GM19238 (cell line): ENCODE results near the gene STRN4.

Experiments used
- DNase-seq: peaks from one replicate; pipeline ENCODE4 v3.0.0; 2011; ENCODE audit warnings: low spot score; ENCODE audit not compliant: insufficient read length

STRN4 gene

GRCh38 chr19:46745030-46745429 is 1.2 kb downstream of the STRN4 start:
- no peak for DNase-seq

DNA sequence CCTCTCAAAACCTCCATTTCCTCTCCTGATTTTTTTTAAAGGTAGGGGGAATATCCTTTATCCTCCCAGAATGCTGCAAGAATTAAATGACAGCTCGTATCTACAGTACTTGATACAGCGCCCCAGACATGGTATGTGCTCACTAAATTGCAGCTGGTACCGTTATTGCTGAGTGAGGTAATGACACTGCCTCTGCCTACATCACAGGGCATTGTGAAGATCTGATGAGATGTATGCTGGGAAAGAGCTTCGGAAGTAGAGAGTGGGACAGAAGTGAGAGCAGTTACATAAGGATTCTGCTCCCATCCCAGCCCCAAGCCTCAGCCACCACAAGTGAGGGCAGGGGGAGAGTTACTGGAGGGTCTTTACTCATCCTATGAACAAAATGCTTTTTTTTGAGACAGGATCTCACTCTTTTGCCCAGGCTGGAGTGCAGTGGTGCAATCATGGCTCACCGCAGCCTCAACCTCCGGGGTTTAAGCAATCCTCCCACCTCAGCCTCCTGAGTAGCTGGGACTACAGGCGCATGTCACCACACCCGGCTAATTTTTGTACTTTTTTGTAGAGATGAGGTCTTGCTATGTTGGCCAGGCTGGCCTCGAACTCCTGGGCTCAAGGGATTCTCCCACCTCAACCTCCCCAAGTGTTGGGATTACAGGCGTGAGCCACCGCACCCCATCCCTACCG is 2.1 kb downstream of the STRN4 start:
- no peak for DNase-seq

DNA sequence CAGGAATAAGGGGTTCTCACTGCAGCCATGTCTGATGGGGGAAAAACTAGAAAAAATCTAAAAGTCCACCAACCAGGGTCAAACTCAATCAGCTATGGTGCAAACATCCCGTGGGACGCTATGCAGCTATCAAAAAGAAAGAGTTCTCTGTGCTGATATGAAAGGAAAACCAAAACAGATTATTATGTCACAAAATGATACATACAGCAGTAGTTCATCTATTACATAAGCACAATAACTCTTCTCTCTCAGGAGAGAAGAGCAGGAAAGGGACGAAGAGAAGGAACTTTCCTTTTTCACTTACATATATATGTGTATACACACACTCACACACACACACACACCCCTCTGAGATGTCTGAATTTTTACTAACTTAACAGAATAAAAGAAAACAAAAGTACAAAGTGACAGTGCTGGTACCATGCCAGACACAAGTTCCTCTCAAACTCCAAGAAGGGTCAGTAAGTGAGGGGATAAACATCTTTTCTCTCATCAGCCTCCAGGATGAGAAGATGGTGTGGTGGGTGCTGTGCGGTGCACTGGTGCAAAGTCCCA is 3.2 kb downstream of the STRN4 start:
- DNase-seq = no peak

- DNase-seq = no peak
Observed at GRCh38 chr19:46741447-46741846, 4.8 kb downstream of the STRN4 start.

DNA sequence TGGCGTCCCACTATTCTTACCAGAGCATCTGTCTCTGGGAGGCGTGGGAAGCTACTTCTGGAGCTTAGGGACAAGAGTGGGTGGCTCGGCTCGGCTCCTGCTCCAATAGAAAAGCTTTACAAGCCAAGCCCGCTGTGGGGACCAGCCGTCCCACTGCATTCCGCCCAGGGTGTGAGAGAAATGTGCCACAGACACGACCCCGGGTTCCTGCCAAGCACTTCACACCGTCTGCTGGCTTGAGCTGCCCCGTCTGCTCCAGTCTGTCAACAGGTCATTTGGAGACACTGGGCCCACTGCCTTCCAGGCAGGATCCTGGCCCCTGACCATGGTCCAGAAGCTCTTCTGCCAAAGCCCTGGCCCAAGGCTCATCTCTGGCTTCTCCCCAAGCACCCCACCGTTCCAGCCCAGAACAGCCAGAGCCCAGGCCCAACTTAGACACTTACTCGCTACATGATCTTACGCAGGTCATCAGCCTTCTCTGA is 6.9 kb downstream of the STRN4 start:
- DNase-seq = no peak

DNA sequence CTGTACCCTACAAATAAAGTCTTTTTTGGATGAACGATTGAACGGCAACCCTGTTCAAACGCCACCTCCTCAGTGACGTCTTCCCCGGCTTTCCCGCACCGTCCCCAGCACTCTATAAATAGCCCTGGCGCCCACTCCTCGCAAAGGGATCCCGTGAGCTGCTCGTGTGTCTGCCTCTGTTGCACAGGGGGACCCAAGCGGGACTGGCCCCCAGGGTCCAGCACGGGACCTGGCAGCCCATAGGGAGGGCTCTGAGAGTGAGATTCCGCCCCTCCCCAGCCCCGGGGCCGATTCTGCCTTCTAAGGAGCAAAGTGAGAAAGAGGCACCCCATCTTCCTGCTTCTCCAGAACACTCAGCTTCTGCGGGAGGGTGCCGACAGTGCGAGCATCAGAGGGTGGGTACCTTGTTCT is 8.5 kb downstream of the STRN4 start:
- DNase-seq = no peak

DNA sequence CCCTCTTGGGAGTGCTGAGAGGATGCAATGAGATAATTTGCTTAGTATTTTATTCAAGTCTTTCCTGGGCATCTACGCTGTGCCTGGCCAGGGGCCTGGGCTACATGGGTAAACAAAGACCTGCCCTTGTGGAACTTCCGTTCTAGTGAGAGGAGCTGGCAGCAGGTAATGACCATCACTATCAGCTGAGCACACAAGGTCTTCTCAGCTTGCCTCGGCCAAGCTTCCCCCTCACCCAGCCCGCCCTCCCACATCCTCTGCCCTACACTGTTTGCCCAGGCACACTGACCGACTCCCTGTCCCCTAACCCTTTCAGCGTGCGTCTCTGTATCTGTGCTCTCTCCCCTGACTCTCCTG is 9.0 kb downstream of the STRN4 start:
- no peak for DNase-seq

DNA sequence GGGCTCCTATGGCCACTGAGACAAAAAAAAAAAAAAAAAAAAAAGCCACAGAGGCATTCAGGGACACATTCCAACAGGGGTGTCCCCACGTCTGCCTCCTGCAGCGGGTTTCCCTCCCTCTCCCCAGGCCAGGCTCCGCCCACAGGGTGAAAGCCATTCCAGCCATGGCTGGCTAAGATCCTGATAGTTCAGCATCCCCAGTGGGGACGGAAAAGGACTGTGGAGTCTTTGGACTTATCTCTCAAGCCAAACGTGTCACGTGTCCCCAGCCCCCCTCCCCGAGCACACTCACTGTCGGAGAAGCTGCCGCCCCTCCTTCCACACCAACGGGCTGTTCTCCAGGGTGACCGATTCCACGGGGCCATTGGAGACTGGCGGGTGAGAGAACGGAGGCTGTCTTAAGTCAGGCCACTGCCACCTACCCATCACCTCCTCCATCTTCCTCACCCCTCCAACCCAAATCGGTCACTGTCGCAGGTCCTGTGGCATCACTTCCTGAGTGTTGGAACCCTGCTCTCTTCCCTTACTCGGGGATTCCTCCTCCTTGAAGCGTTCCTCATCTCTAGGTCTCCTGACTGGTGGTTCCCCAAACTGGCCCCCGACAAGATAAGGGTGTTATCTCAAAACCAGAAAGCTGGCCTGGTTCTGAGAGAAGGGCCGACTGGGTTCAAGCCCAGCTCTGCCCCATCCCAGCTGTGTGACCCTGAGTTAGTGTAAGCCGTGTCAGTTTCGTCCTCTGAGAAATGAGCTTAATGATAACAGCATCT is 9.5 kb downstream of the STRN4 start:
- DNase-seq = no peak

DNA sequence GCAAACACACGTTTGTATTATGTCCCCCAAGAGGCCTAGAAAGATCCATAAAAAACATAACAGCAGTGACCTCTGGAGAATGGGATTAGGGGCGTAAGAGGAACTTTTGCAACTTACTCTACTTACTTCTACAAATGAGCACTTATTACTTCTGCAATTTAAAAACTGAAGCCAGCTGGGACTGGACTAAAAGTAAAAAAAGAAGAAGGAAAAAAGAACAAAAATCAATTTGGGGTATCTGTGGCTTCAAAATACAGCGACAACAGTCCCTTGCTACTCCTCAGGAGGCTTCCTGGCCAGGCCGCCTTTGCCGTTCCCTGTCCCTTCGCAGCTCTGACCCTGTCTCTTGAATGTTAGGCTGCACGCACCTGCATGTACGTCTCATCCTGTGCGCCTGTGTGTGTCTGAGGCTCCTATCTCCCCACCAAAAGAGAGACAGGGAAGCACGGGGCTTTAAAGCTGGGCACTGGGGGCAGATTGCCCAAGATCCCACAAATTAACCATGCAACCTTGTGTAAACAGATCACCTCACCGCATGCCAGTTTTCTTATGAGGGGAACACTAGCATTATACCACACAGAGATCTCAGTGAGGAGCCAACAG is 12.5 kb downstream of the STRN4 start:
- DNase-seq = no peak

DNA sequence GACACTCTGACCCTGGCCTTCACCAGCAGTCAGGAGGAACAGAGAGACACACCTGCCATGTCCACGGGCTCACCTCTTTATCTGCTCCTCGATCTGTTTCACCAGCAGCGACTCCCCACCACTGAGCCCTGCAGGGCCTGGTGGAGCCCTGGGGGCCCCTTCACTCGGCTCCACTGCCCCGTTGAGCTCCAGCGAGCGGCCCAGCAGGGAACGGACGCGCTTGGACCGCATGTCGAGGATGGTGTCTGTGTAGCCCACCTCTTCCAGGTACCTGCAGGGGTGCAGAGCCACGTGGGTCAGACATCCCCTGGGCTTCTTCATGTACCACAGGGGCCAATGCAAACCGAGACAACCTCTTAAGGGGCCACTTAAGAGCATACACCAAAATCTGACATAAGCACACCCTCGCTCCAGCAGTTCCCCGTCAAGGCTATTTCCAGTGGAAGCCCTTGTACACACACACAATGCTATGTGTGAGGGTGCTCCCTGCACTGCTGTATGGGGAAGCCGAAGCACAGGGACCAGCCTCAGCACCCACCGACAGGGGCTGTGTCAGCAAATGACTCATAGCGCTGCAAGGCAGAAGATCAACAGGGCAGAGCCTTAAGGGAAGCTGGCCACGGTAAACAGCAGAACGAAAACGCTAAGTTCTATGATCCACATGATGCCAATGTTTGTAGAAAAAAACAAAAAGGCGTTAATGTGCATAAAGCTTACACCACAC is 13.1 kb downstream of the STRN4 start:
- no peak for DNase-seq

DNA sequence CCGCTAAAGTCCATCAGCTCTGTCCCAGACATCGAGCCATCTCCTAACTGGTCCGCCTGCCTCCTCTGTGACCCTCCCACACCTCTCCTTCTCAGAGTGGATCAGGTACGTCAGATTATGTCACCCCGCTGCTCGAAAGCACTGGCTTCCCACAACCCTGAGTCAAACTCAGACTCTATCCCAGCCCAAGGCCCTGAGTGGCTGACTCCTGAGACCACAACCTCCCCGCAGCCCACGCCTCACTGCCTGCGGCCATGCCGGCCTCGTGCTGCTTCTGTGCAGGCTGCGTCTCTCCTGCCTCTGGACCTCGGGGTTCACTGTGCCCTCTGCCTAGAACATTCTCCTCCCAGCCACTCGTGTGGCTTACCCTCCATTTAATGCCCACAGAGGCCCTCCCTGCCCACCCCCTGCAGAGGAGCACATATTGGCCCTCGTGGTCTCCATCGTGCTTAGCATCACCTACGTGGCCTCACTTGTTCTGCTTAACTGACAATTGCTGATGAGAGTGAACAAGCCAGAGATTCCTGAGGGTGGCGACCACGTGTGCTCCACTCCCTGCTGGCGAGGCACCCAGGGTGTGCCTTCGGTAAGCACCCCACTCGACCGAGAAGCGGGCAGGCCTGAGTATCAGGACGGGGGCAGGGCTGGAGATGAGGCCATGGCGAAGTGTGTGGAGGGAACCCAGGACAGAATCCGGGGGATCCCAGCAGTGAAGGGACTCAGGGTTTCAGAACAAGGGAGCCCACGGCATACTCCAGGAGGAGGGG is 13.9 kb downstream of the STRN4 start:
- DNase-seq = no peak

DNA sequence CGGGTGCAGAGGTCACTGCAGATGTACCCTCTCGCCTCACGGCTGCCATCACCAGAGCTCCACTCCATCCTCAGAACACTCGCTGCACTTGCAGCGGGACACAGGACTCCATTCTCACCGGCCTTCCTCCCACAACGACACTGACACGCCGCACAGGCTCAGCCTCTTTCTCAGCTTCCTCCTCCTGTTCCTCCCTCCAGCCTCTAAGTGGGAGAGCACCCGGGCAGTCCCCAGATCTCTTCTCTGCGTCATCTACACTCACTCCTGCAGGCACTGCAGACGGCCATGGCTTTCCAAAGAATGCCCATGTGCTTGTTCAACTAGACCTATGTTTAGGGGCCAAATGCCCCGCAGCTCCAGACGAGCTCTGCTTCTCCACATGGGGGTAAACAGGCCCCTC is 14.7 kb downstream of the STRN4 start:
- DNase-seq = no peak

- DNase-seq = no peak
Observed at GRCh38 chr19:46731007-46731501, 15.2 kb downstream of the STRN4 start.

- no peak for DNase-seq
Observed at GRCh38 chr19:46730595-46730994, 15.7 kb downstream of the STRN4 start.

DNA sequence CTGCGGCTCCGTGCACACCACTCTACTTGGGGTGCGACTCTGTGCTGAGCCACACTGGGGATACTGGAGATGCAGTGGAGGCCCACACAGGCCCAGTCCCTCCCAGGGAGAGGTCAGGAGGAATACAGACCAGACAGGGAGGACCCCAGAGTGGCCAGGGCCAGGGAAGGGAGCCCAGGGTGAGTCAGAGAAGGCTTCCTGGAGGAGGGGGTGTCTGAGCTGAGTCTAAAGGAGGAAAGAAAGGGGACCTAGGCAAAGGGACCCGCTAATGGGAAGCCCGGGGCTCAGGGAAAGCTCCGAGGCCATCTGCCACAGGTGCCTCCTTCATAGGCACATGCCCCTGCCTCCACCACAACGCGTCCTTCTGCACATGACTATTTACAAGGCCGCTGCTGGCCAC is 16.1 kb downstream of the STRN4 start:
- no peak for DNase-seq

DNA sequence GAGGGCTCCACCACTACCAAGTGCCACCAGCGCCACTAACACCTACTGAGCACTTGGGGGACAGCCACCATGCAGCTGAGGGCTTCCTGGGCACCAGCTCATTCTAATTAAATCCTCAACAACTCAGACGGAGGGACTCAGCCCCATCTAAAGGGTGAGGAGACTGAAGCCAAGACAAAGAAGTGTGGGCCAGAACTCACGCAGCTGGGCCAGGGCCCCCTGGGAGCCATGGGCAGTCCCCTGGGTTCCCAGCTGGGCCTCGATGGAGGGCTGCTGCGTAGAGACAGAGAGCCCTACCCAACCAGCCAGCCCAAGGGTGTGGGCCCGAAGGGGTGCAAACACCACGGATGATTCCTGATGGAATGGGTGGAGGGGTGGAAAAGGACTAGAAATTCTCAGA is 16.6 kb downstream of the STRN4 start:
- no peak for DNase-seq

- DNase-seq = peak; percentile 93
Observed at GRCh38 chr19:46728693-46729339, 17.4 kb downstream of the STRN4 start.

DNA sequence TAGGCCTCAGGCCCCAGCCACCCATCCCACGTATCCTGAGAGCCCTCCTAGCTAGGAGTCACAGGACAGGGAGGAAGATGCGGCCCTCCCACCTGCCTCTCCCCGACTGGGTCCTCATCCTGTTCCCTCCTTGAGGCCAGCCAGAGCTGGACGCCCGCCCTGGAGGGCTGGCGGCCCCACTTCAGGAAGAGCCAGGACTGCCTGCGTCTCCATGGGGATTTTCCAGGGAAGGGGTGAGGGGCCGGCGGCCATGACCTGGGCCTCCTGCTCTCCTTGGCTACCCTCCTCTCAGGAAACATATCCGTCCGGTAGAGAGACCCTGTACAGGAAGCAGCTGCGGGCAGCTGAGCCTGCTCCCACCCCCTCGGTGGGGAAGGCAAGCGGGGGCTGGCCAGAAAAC is 18.0 kb downstream of the STRN4 start:
- DNase-seq = no peak

DNA sequence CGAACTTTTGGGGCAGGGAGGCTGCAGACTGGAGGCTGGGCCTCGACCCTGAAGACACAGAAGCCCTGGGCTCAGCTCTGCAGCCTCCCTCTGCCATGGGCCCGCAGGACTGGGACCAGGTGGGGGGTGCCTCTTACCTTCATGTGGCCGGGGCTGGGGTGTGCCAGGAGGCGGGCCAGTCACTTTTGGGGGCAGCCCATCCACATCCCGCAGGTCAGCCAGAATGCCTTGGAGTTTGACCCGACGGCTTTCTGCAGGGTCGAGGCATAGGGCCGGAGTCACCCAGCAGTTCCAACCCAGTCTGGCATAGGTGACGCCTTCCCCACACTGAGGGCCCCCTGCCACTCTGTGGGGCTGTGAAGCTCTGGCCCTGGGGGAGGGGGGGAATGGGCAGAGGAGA is 18.5 kb downstream of the STRN4 start:
- DNase-seq = no peak

GRCh38 chr19:46726971-46727501 is 19.2 kb downstream of the STRN4 start:
- DNase-seq = no peak
